Esophagus muscularis mucosa (tissue), 4 donors: Measurements from ENCODE around the gene FAN1.

ENCODE experiments used
- EP300 ChIP-seq: sonication (generic); formaldehyde crosslinking; IDR thresholded peaks from one replicate; pipeline ENCODE4 v1.6.1; 2017; ENCODE audit warnings: antibody characterized with exemption
- POLR2A ChIP-seq: fragments of 450-650 bp; IDR thresholded peaks from one replicate; pipeline ENCODE4 v1.6.1; 2017; ENCODE audit warnings: antibody characterized with exemption, moderate library complexity, mild to moderate bottlenecking, low read depth
- POLR2AphosphoS5 ChIP-seq, 2 donors: sonication (generic); formaldehyde crosslinking; IDR thresholded peaks; one replicate each; pipeline ENCODE4 v1.6.1; 2017; ENCODE audit warnings: antibody characterized with exemption in 2 of 2
- TF ChIP-seq, protein P1 (sequence below), 3 experiments: fragments of 200-600 bp in 2 of 3; fragments of 450-650 bp in 1 of 3; sonication (generic) in 2 of 3; IDR thresholded peaks; one replicate each; pipeline ENCODE4 v1.5.1; 2017 to 2019; ENCODE audit warnings: antibody characterized with exemption in 3 of 3, mild to moderate bottlenecking in 2 of 3, moderate library complexity in 1 of 3

DNA sequence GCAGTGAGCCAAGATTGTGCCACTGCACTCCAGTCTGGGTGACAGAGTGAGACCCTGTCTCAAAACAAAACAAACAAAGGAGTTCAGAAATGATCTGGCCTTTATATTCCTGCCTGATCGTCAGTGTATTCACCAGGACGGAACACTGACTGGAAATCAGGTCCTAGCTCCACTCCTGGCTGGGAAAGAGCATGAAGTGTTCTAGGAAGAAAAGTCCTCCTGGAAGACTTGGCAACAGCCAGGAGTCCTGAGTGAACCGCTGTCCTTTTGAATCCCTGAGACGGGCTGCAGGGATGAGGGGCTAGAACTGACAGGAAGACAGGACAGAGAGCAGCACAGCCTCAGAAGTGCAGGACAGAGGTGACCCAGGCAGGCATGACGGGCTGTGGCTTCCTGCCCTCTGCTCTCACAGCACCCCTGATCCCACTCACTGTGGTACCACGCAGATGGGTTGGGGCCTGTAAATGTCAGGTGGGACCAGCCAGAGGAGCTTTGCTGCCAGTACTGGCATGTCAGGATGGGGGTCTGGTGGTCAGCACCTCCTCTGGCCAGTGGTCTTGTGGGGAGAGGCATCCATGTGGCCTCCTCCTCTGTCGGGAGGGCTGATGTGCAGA, 23.5 kb downstream of the FAN1 start:
- TF ChIP-seq, protein P1, sequence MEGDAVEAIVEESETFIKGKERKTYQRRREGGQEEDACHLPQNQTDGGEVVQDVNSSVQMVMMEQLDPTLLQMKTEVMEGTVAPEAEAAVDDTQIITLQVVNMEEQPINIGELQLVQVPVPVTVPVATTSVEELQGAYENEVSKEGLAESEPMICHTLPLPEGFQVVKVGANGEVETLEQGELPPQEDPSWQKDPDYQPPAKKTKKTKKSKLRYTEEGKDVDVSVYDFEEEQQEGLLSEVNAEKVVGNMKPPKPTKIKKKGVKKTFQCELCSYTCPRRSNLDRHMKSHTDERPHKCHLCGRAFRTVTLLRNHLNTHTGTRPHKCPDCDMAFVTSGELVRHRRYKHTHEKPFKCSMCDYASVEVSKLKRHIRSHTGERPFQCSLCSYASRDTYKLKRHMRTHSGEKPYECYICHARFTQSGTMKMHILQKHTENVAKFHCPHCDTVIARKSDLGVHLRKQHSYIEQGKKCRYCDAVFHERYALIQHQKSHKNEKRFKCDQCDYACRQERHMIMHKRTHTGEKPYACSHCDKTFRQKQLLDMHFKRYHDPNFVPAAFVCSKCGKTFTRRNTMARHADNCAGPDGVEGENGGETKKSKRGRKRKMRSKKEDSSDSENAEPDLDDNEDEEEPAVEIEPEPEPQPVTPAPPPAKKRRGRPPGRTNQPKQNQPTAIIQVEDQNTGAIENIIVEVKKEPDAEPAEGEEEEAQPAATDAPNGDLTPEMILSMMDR (IDR thresholded peaks at IDR 0.05): no peak
- TF ChIP-seq POLR2A: no peak
- no peak for TF ChIP-seq EP300
- TF ChIP-seq POLR2AphosphoS5 (IDR thresholded peaks at IDR 0.05): no peak
